OCI-LY7 (cell line): ENCODE measurements around the gene TBL1XR1.

ENCODE experiments used
- CTCF ChIP-seq: fragments of 200-600 bp; sonication (generic); conservative IDR thresholded peaks from 2 replicates; pipeline ENCODE4 v1.5.1; 2014; ENCODE audit warnings: mild to moderate bottlenecking, antibody characterized with exemption, low read length, moderate library complexity, mixed read lengths
- EZH2phosphoT487 ChIP-seq: fragments of 200-600 bp; sonication (generic); IDR thresholded peaks from 2 replicates; pipeline ENCODE4 v1.6.1; 2018; ENCODE audit warnings: low read depth, borderline replicate concordance, mild to moderate bottlenecking, mixed run types, antibody characterized with exemption, low read length, moderate library complexity, mixed read lengths

- TF ChIP-seq CTCF: no peak
- no peak for TF ChIP-seq EZH2phosphoT487
These were observed 51.9 kb downstream of the TBL1XR1 start for GRCh38 chr3:177145381-177145780.
